DMS114 treated with DMSO at 0.1 percent for 48 hours (cell line): Measurements from ENCODE around the gene TMED5.

Source experiments
- DNase-seq: peaks from one replicate; lab custom pipeline; 2025; ENCODE audit not compliant: unreplicated experiment; lab: John Stamatoyannopoulos, UW

Gene TMED5

DNA sequence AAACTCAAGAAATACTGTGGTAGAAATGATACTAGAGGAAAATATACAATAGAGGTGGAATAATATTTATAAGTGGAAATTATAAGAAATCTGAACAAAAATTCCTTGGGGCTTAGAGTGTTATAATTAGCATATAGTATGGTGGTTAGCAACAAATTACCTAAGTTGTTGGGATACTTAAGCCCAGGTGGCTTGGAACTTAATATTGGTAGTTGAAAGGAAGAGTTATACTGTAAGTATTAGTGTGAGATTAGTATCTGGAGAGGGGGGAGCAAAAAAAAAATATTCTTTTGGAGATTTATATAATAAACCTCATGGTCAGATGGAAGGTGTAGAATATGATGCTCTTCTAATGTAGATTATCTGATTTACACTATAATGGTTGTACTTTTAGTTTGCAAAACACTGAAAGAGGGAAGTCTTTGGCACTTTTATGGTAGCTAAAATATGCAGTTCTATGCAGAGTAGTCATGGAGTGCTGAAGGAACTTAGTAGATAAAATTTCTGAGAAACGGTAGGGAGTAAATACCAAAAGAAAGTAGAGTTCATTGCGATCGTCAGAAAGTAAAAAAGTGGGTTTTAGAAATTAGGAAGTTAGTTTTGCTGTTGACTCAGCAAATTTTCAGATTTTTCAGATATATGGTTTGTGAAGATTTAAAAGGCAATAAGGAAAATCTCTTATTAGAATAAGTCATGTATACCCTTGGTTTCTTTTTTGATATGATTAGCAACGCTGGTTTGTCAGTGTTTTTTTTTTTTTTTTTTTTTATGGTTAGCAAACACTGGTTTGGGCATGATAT lies 55.5 kb downstream of the TMED5 start:
- DNase-seq = no peak

DNA sequence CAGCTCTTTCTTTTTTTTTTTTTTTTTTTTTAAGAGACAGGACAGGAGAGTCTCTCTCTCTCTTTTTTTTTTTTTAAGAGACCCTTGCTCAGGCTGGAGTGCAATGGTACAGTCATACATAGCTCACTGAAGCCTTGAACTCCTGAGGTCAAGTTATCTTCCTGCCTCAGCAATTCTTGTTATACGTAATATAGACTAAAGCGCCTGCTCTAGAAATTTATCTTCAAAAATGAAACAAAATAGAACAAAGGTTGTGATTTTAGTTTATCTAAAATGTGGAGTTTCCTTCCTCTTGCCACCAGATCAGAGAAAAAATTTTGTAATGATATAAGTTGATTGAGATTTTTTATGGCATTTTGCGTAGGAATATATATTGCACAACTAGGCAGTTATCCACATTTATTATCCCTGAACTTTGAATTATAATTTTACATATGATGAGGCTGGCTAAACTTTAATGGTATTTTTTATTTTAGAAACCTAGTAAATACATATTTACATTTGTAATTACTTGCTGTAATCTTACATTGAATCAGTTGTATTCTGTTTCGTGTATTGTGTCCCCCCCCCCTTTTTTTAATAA lies 56.9 kb downstream of the TMED5 start:
- no peak for DNase-seq

DNA sequence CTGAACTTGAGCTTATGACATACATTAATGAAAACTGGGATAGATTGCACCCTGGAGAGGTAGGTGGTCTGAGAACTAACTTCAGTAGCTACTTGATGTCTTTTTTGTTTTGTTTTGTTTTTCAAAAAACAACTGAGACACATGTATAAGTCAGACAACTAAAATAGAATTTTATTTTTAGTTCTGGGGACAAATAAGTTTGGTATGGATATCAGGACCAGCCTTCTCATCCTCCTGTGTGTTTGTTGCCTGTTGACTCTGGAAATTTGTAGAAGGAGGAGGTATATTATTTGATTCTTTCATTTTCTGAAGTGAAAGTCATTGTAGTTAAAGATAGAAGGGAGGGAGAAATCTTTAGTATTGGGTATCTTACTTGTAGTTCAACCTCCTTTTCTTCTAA lies 59.6 kb downstream of the TMED5 start:
- DNase-seq = no peak

DNA sequence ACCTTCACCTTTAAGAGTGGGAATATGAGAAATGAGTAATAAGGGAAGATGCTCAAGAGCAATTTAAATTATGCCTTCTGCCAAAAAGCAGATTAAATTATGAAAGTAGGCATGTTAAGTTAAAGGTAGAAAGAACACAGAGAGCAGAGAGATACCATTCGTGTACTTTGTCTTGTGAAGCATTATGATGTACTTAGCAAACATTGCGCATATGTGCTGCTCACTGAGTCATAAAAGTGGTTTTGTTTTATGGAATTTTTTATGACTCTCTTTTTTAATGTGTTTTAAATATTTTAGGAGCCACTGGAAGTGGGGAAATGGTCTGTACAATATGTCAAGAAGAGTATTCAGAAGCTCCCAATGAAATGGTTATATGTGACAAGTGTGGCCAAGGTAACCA lies 65.8 kb downstream of the TMED5 start:
- DNase-seq = no peak

DNA sequence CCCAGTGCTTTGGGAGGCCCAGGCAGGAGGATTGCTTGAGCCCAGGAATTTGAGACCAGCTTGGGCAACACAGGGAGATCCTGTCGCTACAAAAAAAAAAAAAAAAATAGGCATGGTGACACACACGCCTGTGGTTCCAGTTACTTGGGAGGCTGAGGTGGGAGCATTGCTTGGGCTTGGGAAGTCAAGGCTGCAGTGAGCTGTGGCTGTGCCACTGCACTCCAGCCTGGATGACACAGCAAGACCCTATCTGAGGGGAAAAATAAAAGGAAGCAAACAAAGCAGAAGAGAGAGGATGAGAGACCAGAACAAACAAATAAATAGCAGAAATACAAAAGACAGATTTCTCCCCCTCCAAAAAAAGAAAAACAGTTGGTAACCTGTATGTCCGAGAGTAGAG lies 67.1 kb downstream of the TMED5 start:
- no peak for DNase-seq

GRCh38 chr1:93111561-93111960 lies 68.7 kb downstream of the TMED5 start:
- no peak for DNase-seq

GRCh38 chr1:93111065-93111464 lies 69.1 kb downstream of the TMED5 start:
- DNase-seq = no peak

- no peak for DNase-seq
These were observed 70.6 kb downstream of the TMED5 start for GRCh38 chr1:93109578-93109977.

- no peak for DNase-seq
These were observed 71.9 kb downstream of the TMED5 start for GRCh38 chr1:93108335-93108734.

- DNase-seq = no peak
These were observed 72.8 kb downstream of the TMED5 start for GRCh38 chr1:93107395-93107794.

DNA sequence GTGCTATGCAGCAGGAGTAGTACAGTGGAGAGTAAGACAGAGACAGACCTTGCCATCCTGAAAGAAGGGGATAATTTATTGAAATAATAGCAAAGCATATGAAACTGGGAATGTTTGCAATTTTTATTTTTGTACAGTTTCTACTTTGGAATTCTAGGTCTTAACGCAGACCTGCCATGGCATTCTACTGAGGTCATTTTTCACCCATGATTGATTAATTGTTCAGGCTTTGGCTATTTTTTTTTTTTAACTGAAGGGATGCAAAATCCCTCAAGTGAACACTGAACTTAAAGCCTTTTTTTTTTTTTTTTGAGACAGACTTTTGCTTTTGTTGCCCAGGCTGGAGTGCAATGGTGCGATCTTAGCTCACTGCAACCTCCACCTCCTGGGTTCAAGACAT lies 74.0 kb downstream of the TMED5 start:
- DNase-seq = no peak

DNA sequence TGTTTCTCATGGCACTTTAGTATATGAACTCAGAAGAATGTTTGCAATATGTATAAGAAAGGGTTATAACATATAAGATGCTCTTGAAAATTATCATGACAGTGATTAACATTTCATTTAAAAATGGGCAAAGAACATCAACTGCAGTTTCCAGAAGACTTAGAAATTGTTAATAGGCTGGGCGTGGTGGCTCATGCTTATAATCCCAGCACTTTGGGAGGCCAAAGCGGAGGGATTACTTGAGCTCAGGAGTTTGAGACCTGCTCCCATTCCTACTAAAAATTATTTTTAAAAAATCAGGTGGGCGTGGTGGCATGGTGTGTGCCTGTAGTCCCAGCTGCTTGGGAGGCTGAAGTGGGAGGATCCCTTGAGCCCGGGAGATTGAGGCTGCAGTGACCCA lies 78.1 kb downstream of the TMED5 start:
- no peak for DNase-seq
